BJ (cell line): ENCODE results near the gene PRPF40A. TPM values are rescaled to one million over a fixed set of nuclear protein-coding genes. Genes with fewer than 3 reads are reported as not detected.

Experiments used
- CTCF ChIA-PET: fragments of 350-600 bp; formaldehyde crosslinking; extraction: SDS; loops from one replicate; lab custom pipeline; 2021; ENCODE audit warnings: antibody characterized with exemption, inconsistent platforms; lab: Yijun Ruan, JAX
- POLR2A ChIA-PET: fragments of 300-600 bp; sonication (Branson Sonifier 250); formaldehyde crosslinking; extraction: SDS; loops from one replicate; lab custom pipeline; 2021; ENCODE audit warnings: antibody characterized with exemption; lab: Charles Lee
- DNase-seq: peaks from one replicate; pipeline ENCODE4 v3.0.0-alpha.2; 2011; ENCODE audit warnings: low read depth
- H3K27me3 ChIP-seq: 2 replicates; pipeline ENCODE4 v1.6.0; 2011; ENCODE audit warnings: low read length; ENCODE audit not compliant: control insufficient read depth, insufficient read depth
- H3K36me3 ChIP-seq: 2 replicates; pipeline ENCODE4 v1.5.1; 2011; ENCODE audit warnings: low read length; ENCODE audit not compliant: control insufficient read depth, insufficient read depth
- H3K4me3 ChIP-seq: 2 replicates; pipeline ENCODE4 v1.5.1; 2011; ENCODE audit warnings: low read depth, mild to moderate bottlenecking, control low read depth, low read length
- polyA plus RNA-seq: library from polyadenylated mRNA; depleted of rRNA; stranded (reverse); fragments of >200 nt; gene quantifications from 2 replicates; pipeline ENCODE4 v1.2.3, GENCODE V29; 2011
- TF ChIP-seq, protein P1 (sequence below): IDR thresholded peaks from 2 replicates; pipeline ENCODE4 v1.5.1; 2011; ENCODE audit warnings: low read depth, mild to moderate bottlenecking, control low read depth, inconsistent platforms, low read length, moderate library complexity; ENCODE audit not compliant: insufficient read depth

PRPF40A gene
- polyA plus RNA-seq, 1 experiment: 135 TPM

GRCh38 chr2:152693033-152693432, 24.2 kb downstream of the PRPF40A start:
- POLR2A ChIA-PET: no interaction called here
- no peak for DNase-seq
- Histone ChIP-seq H3K36me3 (no peaks in the 10 kb centered on the region), H3K4me3 (no peak overlapping the region), H3K27me3 (no peaks in the 10 kb centered on the region)
- TF ChIP-seq, protein P1, sequence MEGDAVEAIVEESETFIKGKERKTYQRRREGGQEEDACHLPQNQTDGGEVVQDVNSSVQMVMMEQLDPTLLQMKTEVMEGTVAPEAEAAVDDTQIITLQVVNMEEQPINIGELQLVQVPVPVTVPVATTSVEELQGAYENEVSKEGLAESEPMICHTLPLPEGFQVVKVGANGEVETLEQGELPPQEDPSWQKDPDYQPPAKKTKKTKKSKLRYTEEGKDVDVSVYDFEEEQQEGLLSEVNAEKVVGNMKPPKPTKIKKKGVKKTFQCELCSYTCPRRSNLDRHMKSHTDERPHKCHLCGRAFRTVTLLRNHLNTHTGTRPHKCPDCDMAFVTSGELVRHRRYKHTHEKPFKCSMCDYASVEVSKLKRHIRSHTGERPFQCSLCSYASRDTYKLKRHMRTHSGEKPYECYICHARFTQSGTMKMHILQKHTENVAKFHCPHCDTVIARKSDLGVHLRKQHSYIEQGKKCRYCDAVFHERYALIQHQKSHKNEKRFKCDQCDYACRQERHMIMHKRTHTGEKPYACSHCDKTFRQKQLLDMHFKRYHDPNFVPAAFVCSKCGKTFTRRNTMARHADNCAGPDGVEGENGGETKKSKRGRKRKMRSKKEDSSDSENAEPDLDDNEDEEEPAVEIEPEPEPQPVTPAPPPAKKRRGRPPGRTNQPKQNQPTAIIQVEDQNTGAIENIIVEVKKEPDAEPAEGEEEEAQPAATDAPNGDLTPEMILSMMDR: no peak
- CTCF ChIA-PET: no interaction called here

GRCh38 chr2:152686321-152686720, 30.9 kb downstream of the PRPF40A start:
- TF ChIP-seq, protein P1: no peak
- Histone ChIP-seq H3K4me3 (no peak overlapping the region), H3K27me3 (no peaks in the 10 kb centered on the region), H3K36me3 (peaks cover 3% of the 10 kb centered on the region)
- ChIA-PET POLR2A (no interaction called here), CTCF (no interaction called here)
- no peak for DNase-seq

DNA sequence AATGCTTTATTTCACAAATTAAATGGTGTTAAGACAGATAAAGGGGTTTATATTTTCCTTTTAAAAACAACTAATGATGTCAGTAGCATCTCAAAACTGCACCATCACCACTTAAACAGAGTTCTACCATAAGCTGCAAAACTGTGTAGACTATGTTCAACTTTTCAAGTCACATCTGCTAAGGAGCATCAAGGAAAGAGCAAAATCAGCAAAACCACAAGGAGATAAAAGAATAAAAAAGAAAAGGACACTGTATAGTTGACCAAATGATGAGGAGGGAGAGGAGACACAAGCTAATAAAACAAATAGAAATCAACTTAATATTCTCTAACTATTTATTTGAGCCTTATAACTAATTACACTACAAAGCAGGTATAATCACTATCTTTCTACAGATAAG, 33.9 kb downstream of the PRPF40A start:
- CTCF ChIA-PET: no interaction called here
- DNase-seq: no peak
- peaks cover 5% of the 10 kb centered on the region for H3K36me3 ChIP-seq
- POLR2A ChIA-PET: no interaction called here
- no peak overlapping the region for H3K4me3 ChIP-seq
- TF ChIP-seq, protein P1: no peak
- no peaks in the 10 kb centered on the region for H3K27me3 ChIP-seq

DNA sequence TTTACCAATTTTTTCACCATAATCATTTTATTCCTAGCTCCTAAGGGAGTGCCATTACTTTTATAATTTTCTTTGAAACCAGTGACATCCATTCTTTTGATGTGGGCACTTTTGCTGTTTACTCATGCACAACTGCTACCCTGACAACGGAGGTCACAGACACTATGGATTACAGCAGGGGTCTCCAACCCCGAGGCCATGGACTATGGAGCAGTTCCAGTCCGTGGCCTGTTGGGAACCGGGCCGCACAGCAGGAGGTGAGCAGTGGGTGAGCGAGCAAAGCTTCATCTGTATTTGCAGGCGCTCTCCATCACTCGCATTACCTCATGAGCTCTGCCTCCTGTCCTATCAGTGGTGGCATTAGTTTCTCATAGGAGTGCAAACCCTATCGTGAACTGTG, 34.6 kb downstream of the PRPF40A start:
- POLR2A ChIA-PET: no interaction called here
- Histone ChIP-seq H3K4me3 (no peak overlapping the region), H3K36me3 (peaks cover 4% of the 10 kb centered on the region), H3K27me3 (no peaks in the 10 kb centered on the region)
- no peak for DNase-seq
- CTCF ChIA-PET: interaction anchor here (1.1 kb wide), 1 partner anchor 80 kb away, joined by 3 read pairs; no protein-coding TSS in a partner anchor
- TF ChIP-seq, protein P1: no peak

DNA sequence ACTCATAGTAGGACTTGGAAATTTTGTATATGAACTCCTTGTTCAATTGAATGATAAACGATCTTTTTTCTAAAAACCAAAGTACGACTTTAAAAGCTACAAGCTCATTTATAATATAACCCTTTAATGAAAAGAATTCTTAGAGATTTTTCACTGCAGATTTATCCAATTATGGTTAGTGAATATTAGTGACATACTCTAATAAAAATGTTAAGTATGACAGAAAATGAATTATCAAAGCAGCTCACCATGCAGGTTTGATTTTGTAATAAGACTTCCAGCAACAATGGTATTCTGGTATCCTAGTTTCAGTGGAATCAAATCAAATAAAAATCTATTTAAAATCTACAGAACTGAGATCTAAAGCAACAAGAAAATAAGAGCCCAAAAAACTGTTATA, 38.5 kb downstream of the PRPF40A start:
- TF ChIP-seq, protein P1: no peak
- POLR2A ChIA-PET: no interaction called here
- H3K4me3 ChIP-seq: no peak overlapping the region
- no peaks in the 10 kb centered on the region for H3K27me3 ChIP-seq
- no peak for DNase-seq
- CTCF ChIA-PET: no interaction called here
- peaks cover 11% of the 10 kb centered on the region for H3K36me3 ChIP-seq
